ENCODE measurements around the gene GPC2.

Gene GPC2

DNA sequence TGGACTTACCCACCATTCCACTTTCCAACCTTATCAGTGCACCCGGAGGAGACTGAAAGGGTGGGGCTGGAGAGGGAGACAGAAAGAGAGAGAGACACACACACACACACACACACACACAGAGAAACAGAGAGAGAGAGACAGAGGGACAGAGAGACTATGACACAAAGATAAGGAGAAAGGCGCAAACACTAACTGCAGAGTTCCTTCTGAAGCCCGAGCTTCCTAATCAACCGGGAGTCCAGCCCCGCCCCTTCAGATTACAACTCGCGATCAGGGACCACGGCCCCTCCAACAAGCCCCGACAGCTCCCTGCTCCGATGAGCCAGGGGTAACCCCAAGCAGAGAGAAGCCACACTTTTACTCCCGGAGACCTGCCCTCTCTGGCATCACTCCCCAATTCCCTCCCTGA is 9.3 kb downstream of the GPC2 start:
- DNase-seq, result no peak

DNA sequence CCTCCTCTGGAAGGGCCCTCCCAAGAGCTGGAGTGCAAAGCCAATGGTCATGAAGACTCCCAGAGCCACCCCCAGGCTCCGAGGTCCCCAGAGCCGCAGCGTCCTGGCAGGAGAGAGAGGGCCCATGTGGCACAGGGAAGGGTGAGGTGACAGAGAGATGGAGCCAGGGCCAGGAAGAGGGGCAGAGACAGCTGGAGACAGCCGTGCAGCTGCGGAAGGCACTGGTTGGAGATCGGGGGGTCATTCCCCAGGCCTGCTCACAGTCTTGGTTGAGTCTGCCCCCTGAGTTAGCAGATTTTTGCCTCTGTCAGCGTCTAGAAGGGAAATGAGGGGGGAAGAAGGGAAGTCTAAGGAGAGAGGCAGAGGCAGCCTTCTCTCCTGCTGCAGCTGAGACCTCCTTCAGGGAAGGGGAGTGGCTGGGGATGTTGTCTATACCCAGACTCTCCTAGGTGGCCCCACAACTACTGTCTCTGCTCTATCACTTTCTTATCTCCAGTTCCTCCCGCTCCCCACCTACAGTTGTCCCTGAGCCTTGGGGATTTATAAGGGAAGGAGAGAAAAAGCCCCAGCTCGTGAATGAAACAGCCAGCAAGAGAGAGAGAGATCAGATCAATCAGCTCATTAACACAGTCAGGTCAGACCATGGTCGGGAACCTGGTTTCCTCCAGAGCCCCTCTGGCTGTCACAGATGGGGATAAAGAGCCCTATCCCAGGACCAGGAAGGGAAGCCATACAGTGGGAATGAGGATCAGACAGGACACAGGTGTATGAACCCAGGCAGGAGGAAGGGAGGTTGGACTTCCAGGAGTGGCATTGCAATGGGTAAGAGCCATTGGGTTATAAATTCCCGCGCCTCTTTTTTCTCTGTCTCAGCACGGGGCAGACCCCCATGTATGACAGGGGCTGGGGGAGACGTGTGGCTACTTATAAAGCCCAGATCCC is 9.9 kb downstream of the GPC2 start:
- DNase-seq, result peak in 1 of 14 donors; percentile 12

DNA sequence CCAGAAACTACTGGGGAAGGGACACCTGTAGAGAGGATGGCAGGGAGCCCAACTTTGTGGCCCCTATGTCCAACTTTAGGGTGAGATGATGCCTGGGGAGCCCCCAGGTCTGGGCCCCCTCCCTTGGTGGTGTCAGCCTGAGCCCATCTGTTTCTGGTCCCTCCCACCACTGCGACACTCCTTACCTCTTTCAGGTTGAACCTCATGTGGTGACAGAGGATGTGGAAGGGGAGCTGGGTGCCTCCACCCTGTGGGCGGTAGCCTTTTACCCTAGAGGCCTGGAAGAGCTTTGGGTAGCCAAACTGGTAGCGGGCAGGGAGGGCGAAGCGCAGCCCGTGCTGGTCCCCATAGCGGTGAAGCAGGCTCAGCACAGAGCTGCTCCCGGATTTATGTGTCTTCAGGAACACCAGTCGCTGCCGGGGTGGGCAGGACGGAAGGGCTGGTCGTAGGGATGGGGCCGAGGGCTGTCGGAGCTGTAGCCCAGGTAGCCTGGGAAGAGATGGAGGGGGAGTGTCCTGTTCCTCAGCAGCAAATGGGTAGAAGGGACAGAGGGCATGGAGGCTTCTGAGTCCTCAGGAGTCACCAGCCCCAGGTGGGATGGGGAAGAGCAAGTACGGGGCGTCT is 10.8 kb downstream of the GPC2 start:
- no peak for DNase-seq

DNA sequence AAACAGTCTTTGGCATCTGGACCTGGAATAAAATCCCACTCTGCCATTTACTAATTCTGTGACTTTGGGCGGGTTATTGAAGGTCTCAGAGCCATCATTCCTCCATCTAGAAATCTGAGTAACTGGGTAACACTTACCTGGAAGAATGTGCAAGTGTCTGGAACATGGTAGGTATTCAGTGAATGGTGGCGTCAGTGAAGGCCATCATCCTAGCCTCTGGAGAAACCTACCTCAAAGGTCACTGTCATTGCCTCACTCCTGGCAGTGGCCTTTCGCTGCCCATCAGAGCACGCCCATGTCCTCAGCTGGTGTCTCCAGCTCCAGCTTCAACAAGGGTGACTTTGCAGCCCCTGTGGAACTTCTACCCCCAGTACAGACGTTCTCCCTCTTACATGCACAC is 13.3 kb downstream of the GPC2 start:
- DNase-seq, result no peak

DNA sequence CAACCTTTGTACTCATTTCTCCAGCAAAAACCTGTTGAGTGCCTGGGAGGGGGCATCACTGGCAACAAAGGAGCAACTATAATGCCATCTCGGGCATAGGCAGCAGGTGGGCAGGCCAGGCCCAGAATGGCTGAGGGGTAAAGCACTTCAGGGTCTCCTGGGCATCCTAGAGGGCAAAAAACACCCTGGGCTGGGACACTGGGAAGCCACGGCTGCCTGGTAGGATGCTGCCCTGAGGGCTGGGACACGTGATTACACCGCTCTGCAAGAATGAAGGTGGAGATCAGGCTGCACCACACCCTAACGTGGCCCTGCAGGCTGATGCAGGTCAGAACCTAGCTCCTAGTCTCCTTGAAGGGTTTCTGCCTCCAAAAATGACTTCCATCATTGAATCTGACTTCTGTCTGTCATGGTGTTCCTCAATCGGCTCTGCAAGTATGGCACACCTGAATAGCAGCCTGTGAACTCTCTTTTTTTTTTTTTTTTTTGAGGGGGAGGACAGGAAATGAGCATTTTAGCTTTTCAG is 14.1 kb downstream of the GPC2 start:
- DNase-seq, result no peak

DNA sequence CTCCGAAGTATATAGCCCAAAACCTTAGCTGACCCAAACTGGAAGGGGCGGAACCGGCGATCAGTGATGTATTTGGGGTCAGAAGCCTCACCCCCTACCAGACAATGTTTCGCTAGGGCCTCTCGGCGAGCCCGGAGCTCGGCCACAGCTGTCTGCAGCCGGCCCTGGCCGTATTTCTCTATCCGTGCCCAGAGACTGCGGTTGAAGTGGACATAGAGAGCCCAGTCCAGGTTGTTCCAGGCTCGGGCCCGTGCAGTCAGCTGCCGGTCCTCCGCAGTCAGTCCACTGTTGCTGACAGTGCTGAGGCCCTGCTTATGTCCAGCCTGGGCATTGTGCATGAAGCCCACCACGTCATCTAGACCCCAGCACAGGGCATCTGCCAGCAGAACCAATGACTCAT is 17.1 kb downstream of the GPC2 start:
- no peak for DNase-seq

DNA sequence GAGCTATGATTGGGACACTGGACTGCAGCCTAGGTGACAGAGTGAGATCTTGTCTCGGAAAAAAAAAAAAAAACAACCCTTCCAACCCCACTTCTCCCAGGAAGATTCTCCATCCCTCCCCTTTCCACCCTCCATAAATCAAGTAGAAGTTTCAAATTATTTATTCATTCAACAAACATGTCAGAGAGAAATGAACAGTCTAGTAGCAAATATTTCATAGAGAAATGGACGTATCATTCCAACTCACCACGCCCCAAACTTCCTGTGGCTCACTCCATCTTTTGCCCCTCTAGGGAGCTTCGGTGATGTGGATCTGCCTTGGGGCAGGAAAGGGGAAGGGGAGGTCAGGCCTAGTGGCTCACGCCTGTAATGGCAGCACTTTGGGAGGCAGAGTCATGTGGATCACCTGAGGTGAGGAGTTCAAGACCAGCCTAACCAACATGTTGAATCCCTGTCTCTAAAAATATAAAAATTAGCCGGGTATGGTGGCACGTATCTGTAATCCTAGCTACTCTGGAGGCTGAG is 18.0 kb downstream of the GPC2 start:
- DNase-seq, result no peak

DNA sequence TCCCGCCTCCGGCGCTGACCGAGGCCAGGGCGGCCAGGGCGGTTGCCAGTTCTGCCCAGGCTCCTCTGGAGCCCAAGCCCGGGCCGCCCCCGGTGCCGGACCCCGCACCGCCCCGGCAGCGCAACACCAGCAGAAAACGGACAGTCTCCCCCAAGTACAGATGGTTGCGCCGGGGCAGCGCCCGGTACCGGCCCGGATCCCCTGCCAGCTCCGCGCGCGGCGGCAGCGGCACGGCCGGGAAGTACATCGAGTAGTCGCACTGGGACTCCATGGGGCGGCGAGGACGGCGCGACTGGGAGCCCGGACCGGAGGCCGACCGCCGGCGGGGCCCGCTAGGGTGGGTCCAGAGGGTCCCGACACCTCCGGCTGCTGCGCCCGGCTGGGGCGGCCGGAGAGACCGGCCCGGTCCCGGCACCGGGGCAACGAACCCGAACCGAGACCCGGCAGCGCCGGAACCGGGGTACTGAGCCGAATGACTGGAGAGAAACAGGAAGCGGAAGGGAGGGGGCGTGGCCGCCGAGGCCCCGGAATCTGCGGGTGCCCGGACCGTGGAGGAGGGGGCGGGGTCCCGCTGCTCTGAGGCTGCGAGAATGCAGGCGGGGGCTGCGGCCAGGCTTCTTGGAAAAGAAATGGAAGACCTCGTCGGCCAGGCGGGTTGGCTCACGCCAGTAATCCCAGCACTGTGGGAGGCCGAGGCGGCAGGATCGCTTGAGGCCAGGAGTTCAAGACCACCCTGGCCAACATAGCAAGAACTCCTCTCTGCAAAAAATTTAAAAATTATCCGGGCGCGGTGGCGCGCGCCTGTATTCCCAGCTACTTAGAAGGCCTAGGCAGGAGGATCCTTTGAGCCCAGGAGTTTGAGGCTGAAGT is 18.7 kb downstream of the GPC2 start, which contains the start of gene TRAPPC14:
TSS of gene TRAPPC14 (minus strand) at position 495 of the 870 bp plus-strand sequence. CDS start at position 271, 224 bp downstream.
- peak; percentile 25 to 88 (median 78) for DNase-seq

DNA sequence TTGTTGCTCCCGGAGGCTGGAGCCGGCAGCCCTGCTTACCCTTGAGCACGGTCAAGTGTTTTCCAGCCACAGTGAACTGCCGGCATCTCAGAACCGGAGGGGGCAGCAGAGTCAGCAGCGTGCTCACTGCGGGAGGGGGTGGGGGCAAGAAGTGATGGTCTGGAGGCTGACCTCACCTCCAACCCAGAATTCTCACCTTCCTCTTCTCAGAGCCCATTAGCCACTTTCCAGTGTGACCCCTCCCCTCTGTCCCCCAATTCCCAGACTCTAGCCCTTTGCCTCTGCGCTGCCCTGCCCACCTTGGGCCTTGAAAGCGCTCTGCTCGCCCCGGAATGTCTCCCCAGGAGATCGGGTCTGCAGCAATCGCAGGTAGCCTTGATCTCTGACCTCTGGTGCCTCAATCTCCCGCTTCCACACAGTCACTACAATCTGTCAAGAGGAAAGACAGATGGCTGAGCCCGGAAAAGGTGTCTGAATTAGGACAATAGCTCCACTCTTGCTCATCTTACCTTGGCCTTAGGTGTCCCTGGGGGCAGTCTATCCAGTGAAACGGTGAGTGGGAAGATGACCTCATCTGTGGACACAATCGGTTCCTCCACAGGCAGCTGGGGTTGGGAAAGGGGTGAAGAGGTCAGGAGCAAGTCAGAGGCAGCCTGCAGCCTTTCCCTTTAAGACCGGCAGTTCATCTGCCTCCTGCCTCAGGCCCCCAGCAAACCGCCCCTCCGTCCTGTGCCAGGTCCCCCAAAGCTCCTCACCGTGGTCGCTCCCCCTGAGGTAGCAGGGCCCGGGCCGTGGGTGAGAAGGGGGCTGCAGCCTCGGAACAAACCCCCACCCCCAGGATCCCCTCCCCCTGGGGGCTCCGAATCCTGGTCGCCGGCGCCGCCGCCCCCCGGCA is 19.6 kb downstream of the GPC2 start:
- DNase-seq, result peak in 2 of 14 donors; percentile 19 to 24

DNA sequence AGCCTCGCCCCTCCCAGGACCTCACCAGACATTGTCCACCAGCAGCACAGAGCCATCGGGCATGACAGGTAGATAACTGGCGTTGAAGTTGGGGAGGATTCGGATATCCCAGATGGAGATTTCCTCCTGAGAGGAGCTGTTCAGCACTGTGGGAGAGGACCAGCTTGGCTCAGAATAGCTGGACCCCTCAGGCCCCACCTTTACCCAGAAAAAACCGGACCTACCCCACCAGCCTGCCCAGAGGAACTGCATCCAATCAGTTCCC is 20.2 kb downstream of the GPC2 start:
- no peak for DNase-seq

DNA sequence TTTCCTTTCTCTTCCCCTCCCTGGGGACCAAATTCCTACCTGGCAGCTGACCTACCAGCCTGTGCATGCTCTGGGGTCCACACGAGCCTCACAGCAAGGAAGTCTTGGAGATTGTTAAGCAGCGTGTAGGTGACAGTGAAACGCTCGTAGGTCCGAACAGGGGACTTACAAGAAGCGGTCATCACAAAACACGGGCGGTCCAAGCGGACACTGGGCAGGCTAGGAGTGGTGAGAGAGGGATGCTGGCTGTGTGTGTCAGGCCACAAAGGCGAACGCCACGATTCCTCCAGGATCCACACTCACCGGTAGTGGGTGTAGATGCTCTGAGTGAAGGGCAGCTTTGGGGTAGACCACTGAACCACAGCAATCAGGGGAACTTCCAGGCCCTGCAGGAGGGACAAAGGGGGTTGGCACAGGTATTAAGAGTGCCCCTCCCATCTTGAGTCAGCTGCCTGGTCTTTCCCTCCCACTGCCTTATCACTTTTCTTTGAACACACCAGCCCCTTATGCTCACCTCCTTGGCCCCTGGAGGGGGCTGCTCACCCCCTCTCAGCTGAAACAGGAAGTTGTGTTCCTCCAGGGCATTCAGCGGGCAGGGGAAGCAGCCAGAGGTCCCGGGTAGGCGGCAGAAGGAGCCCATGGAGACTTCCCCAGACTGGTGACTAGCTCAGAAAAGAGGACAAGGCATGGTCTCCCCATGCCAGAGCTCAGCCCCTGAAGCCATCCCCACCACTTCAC is 20.7 kb downstream of the GPC2 start:
- DNase-seq, result no peak

DNA sequence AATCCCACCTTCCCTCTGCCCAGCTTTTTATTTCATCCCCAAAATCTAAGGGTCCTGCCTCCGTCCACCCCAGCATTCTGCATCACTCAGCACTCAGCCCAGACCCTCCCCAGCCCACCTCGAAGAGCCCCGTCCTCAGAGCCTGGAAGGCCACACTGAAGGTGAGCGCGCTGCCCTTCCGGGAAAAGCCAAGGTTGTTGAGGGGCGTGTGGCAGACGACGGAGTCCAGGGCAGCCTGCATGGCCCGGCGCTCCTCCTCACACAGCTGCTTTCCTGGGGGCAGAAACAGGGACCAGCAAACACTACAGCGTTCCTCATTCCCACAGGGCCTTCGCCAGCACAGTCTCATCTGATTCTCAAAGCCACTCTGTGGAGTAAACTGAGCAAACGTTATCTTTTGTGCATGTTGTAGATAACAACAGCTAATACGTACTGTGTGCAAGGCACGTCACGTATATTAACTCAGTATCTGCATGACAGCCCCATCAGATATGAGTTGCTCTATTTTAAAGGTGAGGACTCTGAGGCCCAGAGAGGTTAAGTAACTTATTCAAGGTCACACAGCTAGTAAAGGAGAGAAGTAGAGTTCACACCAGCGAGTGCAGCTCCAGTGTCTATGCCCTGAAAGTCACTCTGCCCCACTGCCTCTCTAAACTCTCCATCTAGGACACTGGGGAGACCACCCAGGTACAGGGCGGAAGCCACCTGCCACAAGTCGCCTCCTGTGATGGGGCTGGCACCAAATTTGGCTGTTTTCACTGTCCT is 21.4 kb downstream of the GPC2 start:
- DNase-seq, result no peak

DNA sequence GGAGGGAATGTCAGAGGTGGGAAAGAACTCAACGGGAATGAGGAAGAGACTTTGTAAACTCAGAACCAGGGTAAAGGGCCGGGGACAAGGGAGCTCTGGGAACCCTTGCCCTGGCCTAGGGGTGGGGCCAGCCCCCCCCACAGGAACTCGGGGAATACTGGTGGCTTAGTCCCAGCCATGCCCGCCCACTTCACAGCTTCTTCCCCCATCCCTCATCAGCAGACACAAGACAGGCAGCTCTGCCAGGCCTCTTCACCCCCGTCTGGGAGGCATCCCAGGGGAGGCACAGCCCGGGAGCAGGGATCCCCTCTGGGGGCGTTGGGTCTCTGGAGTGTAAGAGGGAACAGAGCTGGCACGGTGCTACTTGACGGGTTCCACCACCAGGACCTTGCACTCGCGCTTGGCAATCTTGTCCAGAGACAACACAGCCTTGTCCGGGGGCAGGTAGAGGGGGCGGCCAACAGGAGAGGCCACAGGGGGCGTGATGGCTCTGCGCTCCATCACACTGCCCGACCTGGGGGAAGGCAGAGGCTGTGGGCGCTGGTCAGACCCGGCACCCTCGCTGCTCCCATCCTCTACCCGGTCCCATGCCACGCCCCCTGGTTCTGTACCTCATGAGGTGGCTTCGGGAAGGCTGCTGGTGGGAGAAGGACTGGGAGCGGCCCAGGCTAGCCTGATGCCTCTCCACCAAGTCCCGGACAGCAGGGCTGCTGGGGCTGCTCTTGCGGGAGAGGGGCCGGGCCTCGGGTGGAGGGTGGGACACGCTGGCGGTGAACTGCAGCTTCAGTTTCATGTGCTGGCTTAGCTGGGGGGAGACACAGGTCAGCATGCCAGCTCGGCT is 22.3 kb downstream of the GPC2 start:
- no peak for DNase-seq

DNA sequence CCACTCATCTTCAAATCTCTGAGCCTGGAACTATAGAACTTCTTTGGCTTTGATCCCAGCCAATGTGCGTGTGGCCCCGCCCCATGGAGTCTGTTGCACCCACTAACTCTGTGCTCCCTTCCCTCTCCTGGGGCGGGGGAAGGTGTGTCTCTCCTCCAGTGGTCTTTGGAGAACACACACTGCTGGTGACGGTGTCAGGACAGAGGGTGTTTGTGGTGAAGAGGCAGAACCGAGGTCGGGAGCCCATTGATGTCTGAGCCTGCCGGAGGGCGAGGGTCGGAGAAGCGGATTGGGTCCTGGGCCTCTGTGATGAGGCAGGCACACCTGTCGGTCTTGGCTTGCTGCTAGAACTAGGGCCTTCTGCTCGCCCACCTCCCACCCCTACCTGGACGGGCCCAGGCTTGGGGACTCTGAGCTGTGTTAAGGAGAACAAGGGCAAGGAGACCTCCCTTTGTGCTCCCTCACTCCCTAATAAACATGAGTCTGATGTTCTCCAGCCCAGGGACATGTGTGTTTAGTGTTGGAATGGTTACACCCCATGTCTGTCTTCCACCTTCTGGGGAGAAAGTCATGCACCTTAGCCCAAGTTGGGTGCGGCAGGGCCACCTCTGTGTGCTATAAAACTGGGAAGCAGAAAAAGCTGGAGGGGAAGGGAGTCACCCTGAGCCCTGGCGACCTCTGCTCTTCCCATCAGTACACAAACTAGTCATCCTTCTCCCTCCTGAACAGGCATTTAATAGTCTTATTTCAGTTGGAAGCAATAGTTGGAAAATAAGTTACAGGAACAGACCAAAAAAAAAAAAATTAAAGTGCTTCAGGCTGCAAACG is 23.3 kb downstream of the GPC2 start:
- DNase-seq, result no peak

DNA sequence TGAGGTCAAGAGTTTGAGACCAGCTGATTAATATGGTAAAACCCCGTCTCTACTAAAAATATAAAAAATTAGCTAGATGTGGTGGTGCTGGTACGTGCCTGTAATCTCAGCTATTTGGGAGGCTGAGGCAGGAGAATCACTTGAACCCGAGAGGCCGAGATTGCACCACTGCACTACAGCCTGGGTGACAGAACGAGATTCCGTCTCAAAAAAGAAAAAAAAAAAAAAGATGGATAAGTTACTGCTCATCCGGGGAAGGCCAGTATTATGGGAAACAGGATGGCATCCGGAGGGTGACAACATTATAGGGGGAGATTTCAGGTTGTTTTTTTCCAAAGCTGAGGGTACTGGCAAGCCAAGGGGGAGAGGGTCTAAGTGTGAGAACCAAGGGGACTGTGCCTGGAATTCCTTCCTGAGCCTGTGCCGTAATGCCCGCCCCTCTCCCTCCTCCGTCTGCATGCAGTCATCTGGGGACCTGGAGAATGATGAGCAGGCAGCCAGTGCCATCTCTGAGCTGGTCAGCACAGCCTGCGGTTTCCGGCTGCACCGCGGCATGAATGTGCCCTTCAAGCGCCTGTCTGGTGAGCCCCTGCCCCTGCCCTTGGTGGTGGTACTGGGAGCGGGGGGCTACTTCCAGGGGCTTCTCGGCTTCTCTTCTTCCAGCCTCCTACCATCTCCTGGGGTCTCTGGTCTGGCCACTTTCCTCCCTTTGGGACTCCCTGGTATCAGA is 24.1 kb downstream of the GPC2 start:
- DNase-seq, result no peak

DNA sequence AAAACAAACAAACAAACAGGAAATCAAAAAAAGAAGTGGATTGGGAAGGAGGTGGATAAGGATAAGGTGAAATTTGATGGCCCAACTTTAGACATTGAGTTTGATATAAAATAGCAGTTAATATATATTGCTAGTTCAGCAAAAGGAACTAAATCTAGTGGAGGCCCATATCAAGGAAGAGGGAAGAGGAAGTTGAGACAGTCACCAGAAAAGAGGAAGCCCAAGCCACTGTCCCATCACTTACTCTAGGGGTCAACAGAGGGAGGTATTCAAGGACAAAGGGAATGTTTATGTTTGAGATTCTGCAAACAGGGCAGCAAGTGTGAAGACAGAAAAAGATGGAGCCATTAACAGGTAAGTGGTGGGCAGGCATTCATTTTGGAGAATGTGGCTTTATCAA is 24.8 kb downstream of the GPC2 start:
- no peak for DNase-seq

All from C1 segment of cervical spinal cord (tissue), 14 donors.